Astrocyte (in vitro differentiated cells and primary cell): Measurements from ENCODE around the gene LRIG1.

Experiments used
- EZH2 ChIP-seq: IDR thresholded peaks from 2 replicates; pipeline ENCODE4 v1.6.1; 2012; ENCODE audit warnings: mild to moderate bottlenecking, low read length, inconsistent platforms; ENCODE audit not compliant: insufficient read depth
- TF ChIP-seq, protein P1 (sequence below): IDR thresholded peaks from 2 replicates; pipeline ENCODE4 v1.5.1; 2011; ENCODE audit warnings: low read depth, mild to moderate bottlenecking, inconsistent platforms, low read length, moderate library complexity; ENCODE audit not compliant: insufficient read depth

DNA sequence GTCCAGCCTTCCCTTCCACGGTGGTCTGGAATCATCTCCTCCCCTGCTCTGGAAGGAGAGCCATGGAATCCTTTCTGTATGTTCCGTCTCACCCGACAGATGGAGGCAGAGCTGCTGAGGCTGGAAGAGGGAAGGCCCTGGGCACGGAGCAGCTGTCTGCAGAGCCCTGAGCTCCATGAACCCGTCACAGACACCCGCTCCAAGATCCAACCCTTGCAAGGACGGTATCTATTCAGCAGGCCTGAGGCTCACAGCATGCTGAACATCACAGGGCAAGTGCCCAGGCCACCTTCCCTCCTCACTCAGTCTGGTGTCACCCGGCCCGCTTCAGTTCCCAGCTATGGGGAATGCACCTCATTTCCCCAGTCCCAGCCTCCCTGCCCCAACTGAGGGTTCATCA, 103.9 kb downstream of the LRIG1 start:
- TF ChIP-seq, protein P1, sequence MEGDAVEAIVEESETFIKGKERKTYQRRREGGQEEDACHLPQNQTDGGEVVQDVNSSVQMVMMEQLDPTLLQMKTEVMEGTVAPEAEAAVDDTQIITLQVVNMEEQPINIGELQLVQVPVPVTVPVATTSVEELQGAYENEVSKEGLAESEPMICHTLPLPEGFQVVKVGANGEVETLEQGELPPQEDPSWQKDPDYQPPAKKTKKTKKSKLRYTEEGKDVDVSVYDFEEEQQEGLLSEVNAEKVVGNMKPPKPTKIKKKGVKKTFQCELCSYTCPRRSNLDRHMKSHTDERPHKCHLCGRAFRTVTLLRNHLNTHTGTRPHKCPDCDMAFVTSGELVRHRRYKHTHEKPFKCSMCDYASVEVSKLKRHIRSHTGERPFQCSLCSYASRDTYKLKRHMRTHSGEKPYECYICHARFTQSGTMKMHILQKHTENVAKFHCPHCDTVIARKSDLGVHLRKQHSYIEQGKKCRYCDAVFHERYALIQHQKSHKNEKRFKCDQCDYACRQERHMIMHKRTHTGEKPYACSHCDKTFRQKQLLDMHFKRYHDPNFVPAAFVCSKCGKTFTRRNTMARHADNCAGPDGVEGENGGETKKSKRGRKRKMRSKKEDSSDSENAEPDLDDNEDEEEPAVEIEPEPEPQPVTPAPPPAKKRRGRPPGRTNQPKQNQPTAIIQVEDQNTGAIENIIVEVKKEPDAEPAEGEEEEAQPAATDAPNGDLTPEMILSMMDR, result no peak
- no peak for TF ChIP-seq EZH2
